Tibial nerve (tissue), 4 donors: Measurements from ENCODE around the gene ASB10.

Experiments used
- EP300 ChIP-seq, 2 donors: sonication (generic); formaldehyde crosslinking; IDR thresholded peaks; one replicate each; pipeline ENCODE4 v1.6.1; 2017; ENCODE audit warnings: antibody characterized with exemption in 2 of 2, mild to moderate bottlenecking in 1 of 2
- POLR2A ChIP-seq, 2 donors: fragments of 450-650 bp; IDR thresholded peaks; one replicate each; pipeline ENCODE4 v1.6.1; 2017; ENCODE audit warnings: antibody characterized with exemption in 2 of 2, mild to moderate bottlenecking in 2 of 2, moderate library complexity in 2 of 2
- TF ChIP-seq, protein P1 (sequence below), 5 experiments: fragments of 200-600 bp in 3 of 5; fragments of 450-650 bp in 2 of 5; sonication (generic) in 3 of 5; IDR thresholded peaks; one replicate each; pipeline ENCODE4 v1.5.1; 2016 to 2019; ENCODE audit warnings: antibody characterized with exemption in 5 of 5, mild to moderate bottlenecking in 3 of 5, moderate library complexity in 2 of 5

DNA sequence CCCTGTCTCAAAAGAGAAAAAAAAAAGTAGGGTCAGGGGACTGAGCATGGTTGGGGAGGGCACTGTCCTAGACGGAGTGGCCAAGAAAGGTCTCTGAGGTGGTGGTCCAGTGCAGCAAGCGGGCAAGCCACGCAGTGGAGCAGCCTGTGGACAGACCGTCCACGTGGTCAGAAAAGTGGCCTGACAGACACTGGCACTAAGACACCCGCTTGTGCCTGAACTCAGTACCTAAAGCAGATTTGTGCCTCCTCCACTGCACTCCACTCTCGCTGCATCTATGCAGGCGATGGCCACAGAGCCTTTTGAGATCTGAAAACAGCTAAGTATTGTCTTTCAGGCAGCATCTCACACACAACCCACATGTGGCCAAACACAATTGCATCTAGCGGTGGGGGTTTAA is 8.8 kb downstream of the ASB10 start:
- TF ChIP-seq, protein P1, sequence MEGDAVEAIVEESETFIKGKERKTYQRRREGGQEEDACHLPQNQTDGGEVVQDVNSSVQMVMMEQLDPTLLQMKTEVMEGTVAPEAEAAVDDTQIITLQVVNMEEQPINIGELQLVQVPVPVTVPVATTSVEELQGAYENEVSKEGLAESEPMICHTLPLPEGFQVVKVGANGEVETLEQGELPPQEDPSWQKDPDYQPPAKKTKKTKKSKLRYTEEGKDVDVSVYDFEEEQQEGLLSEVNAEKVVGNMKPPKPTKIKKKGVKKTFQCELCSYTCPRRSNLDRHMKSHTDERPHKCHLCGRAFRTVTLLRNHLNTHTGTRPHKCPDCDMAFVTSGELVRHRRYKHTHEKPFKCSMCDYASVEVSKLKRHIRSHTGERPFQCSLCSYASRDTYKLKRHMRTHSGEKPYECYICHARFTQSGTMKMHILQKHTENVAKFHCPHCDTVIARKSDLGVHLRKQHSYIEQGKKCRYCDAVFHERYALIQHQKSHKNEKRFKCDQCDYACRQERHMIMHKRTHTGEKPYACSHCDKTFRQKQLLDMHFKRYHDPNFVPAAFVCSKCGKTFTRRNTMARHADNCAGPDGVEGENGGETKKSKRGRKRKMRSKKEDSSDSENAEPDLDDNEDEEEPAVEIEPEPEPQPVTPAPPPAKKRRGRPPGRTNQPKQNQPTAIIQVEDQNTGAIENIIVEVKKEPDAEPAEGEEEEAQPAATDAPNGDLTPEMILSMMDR (IDR thresholded peaks at IDR 0.05): no peak
- TF ChIP-seq POLR2A (IDR thresholded peaks at IDR 0.05): no peak
- TF ChIP-seq EP300 (IDR thresholded peaks at IDR 0.05): no peak
